ENCODE results near the gene MRPS9. TPM values are rescaled to one million over a fixed set of nuclear protein-coding genes. Genes with fewer than 3 reads are reported as not detected.

MRPS9 gene
- total RNA-seq, 1 donor from 2014 or later, result 34.7 TPM

DNA sequence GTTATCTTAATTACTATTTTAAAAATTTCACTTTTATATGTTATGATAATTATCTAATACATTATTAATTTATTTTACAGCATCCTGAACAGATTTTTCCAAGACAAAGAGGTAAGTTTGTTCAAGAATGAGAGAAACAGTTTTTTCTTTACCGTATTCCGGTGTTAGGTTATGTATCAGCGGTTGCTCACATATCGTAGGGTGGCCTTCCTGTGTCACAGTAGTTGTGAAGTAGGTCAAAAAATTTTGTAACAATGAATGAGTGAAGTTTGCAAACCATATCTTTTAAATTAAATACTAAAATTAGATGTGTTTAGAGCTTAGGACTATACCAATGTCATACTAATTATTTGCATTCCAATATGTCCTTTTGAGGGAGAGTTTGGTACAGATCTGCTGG, 33.5 kb downstream of the MRPS9 start:
- Histone ChIP-seq H3K27me3 (ENCODE audit: control insufficient read depth, insufficient read depth, low read length) (no peaks in the 10 kb centered on the region), H3K4me3 (ENCODE audit: low read depth, low read length) (no peak overlapping the region), H3K36me3 (ENCODE audit: control insufficient read depth, insufficient read depth, low read length) (no peaks in the 10 kb centered on the region)
- TF ChIP-seq, protein P1, sequence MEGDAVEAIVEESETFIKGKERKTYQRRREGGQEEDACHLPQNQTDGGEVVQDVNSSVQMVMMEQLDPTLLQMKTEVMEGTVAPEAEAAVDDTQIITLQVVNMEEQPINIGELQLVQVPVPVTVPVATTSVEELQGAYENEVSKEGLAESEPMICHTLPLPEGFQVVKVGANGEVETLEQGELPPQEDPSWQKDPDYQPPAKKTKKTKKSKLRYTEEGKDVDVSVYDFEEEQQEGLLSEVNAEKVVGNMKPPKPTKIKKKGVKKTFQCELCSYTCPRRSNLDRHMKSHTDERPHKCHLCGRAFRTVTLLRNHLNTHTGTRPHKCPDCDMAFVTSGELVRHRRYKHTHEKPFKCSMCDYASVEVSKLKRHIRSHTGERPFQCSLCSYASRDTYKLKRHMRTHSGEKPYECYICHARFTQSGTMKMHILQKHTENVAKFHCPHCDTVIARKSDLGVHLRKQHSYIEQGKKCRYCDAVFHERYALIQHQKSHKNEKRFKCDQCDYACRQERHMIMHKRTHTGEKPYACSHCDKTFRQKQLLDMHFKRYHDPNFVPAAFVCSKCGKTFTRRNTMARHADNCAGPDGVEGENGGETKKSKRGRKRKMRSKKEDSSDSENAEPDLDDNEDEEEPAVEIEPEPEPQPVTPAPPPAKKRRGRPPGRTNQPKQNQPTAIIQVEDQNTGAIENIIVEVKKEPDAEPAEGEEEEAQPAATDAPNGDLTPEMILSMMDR (IDR thresholded peaks at IDR 0.05; ENCODE audit: insufficient read depth, low read length, poor library complexity, severe bottlenecking), result no peak
- no peak for DNase-seq (ENCODE audit: low read depth)

DNA sequence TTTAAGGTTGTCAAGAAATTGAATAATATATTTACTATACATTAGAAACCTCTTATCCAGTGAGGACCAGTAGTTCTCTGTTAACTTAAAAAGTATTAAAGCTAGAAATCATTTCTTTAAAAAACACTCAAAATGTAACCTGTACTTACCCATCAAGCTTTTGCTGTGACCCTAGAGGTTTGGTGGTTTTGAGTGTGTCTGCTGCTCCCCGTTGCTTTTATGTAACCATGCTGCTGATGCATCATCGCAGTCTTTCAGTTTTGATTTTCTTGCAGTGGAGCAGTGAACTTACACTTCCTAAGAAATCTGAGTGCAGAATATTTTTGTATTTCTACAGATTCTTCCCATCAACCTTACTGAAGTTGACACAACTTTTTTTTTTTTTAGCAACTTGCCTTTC, 34.2 kb downstream of the MRPS9 start:
- Histone ChIP-seq H3K27me3 (ENCODE audit: control insufficient read depth, insufficient read depth, low read length) (no peaks in the 10 kb centered on the region), H3K36me3 (ENCODE audit: control insufficient read depth, insufficient read depth, low read length) (no peaks in the 10 kb centered on the region), H3K4me3 (ENCODE audit: low read depth, low read length) (no peak overlapping the region)
- DNase-seq (ENCODE audit: low read depth), result no peak
- TF ChIP-seq, protein P1 (IDR thresholded peaks at IDR 0.05; ENCODE audit: insufficient read depth, low read length, poor library complexity, severe bottlenecking), result no peak

- no peaks in the 10 kb centered on the region for H3K27me3 ChIP-seq (ENCODE audit: control insufficient read depth, insufficient read depth, low read length)
- H3K36me3 ChIP-seq (ENCODE audit: control insufficient read depth, insufficient read depth, low read length), result no peaks in the 10 kb centered on the region
- H3K4me3 ChIP-seq (ENCODE audit: low read depth, low read length), result no peak overlapping the region
- DNase-seq (ENCODE audit: low read depth), result no peak
- TF ChIP-seq, protein P1 (IDR thresholded peaks at IDR 0.05; ENCODE audit: insufficient read depth, low read length, poor library complexity, severe bottlenecking), result no peak
These were observed 35.7 kb downstream of the MRPS9 start for GRCh38 chr2:105073591-105073990.

GRCh38 chr2:105076121-105076520, 38.3 kb downstream of the MRPS9 start:
- TF ChIP-seq, protein P1 (IDR thresholded peaks at IDR 0.05; ENCODE audit: insufficient read depth, low read length, poor library complexity, severe bottlenecking), result no peak
- no peaks in the 10 kb centered on the region for H3K27me3 ChIP-seq (ENCODE audit: control insufficient read depth, insufficient read depth, low read length)
- H3K4me3 ChIP-seq (ENCODE audit: low read depth, low read length), result no peak overlapping the region
- DNase-seq (ENCODE audit: low read depth), result no peak
- no peaks in the 10 kb centered on the region for H3K36me3 ChIP-seq (ENCODE audit: control insufficient read depth, insufficient read depth, low read length)

GRCh38 chr2:105078906-105079495, 41.1 kb downstream of the MRPS9 start:
- TF ChIP-seq, protein P1 (IDR thresholded peaks at IDR 0.05; ENCODE audit: insufficient read depth, low read length, poor library complexity, severe bottlenecking), result no peak
- no peak for DNase-seq (ENCODE audit: low read depth)
- Histone ChIP-seq H3K4me3 (ENCODE audit: low read depth, low read length) (no peak overlapping the region), H3K27me3 (ENCODE audit: control insufficient read depth, insufficient read depth, low read length) (no peaks in the 10 kb centered on the region), H3K36me3 (ENCODE audit: control insufficient read depth, insufficient read depth, low read length) (no peaks in the 10 kb centered on the region)

GRCh38 chr2:105080461-105080860, 42.6 kb downstream of the MRPS9 start:
- TF ChIP-seq, protein P1 (IDR thresholded peaks at IDR 0.05; ENCODE audit: insufficient read depth, low read length, poor library complexity, severe bottlenecking), result no peak
- H3K27me3 ChIP-seq (ENCODE audit: control insufficient read depth, insufficient read depth, low read length), result no peaks in the 10 kb centered on the region
- no peak for DNase-seq (ENCODE audit: low read depth)
- H3K36me3 ChIP-seq (ENCODE audit: control insufficient read depth, insufficient read depth, low read length), result no peaks in the 10 kb centered on the region
- H3K4me3 ChIP-seq (ENCODE audit: low read depth, low read length), result no peak overlapping the region

Data from kidney epithelial cell (primary cell).